CD14-positive monocyte (primary cell): ENCODE results near the gene CNTRL. TPM values are rescaled to one million over a fixed set of nuclear protein-coding genes. Genes with fewer than 3 reads are reported as not detected.

ENCODE experiments used
- DNase-seq, 3 donors: peaks; one replicate each; pipeline ENCODE4 v3.0.0-alpha.2; 2011 to 2022
- H2AFZ ChIP-seq: 2 replicates; pipeline ENCODE4 v1.6.0; 2012; ENCODE audit warnings: mild to moderate bottlenecking, low read depth, low read length, inconsistent platforms; ENCODE audit not compliant: insufficient read depth, poor library complexity, severe bottlenecking
- H3K27ac ChIP-seq, 2 donors: 1 replicate in 1 of 2; 2 replicates in 1 of 2; pipeline ENCODE4 v1.5.1; 2012 to 2013; ENCODE audit warnings: low read length in 2 of 2, control low read depth in 1 of 2, inconsistent platforms in 1 of 2, low read depth in 1 of 2, mild to moderate bottlenecking in 1 of 2
- H3K27me3 ChIP-seq, 2 donors: one replicate each; pipeline versions ENCODE4 v1.6.0 to v1.6.1; 2011 to 2013; ENCODE audit warnings: low read length in 2 of 2; ENCODE audit not compliant: control insufficient read depth in 2 of 2, insufficient read depth in 2 of 2
- H3K36me3 ChIP-seq, 2 donors: replicated peaks in 1 of 2; 1 replicate in 1 of 2; 2 replicates in 1 of 2; pipeline versions ENCODE4 v1.5.1 to v1.6.1; 2012 to 2013; ENCODE audit warnings: low read length in 2 of 2, control low read depth in 1 of 2, inconsistent platforms in 1 of 2, mild to moderate bottlenecking in 1 of 2; ENCODE audit not compliant: insufficient read depth in 2 of 2, control insufficient read depth in 1 of 2
- H3K4me1 ChIP-seq, 2 donors: 1 replicate in 1 of 2; 2 replicates in 1 of 2; pipeline versions ENCODE4 v1.5.1 to v1.6.1; 2012 to 2013; ENCODE audit warnings: low read length in 2 of 2, control low read depth in 1 of 2, inconsistent platforms in 1 of 2, mild to moderate bottlenecking in 1 of 2, moderate library complexity in 1 of 2; ENCODE audit not compliant: insufficient read depth in 2 of 2, control insufficient read depth in 1 of 2
- H3K4me2 ChIP-seq: replicated peaks from 2 replicates; pipeline ENCODE3; 2012; ENCODE audit warnings: low read length, moderate library complexity, mild to moderate bottlenecking; ENCODE audit not compliant: poor library complexity, severe bottlenecking; ENCODE audit errors: extremely low read depth
- H3K4me3 ChIP-seq, 3 experiments: fragments of 200-600 bp in 1 of 3; sonication (generic) in 1 of 3; replicated peaks in 1 of 3; 1 replicate in 2 of 3; 2 replicates in 1 of 3; pipeline ENCODE4 v1.5.1; 2011 to 2013; ENCODE audit warnings: low read length in 3 of 3, mild to moderate bottlenecking in 3 of 3, control low read depth in 2 of 3, low read depth in 2 of 3, inconsistent platforms in 1 of 3, moderate library complexity in 1 of 3
- H3K79me2 ChIP-seq: 2 replicates; pipeline ENCODE4 v1.6.0; 2012; ENCODE audit warnings: mild to moderate bottlenecking, control low read depth, inconsistent platforms, low read length, moderate library complexity; ENCODE audit not compliant: insufficient read depth
- H3K9ac ChIP-seq: 2 replicates; pipeline ENCODE4 v1.6.0; 2017; ENCODE audit warnings: low read length, mild to moderate bottlenecking; ENCODE audit not compliant: insufficient read depth, poor library complexity, severe bottlenecking
- H3K9me3 ChIP-seq, 2 donors: replicated peaks in 1 of 2; 1 replicate in 1 of 2; 2 replicates in 1 of 2; pipeline versions ENCODE4 v1.5.1 to v1.6.1; 2012 to 2013; ENCODE audit warnings: low read length in 2 of 2, control low read depth in 1 of 2; ENCODE audit not compliant: control insufficient read depth in 1 of 2, insufficient read depth in 1 of 2
- H4K20me1 ChIP-seq: 2 replicates; pipeline ENCODE4 v1.6.0; 2012; ENCODE audit warnings: mild to moderate bottlenecking, low read length, control low read depth, moderate library complexity; ENCODE audit not compliant: insufficient read depth
- H3K27ac Mint-ChIP-seq, 7 donors: one replicate each; pipeline ENCODE4 v1.8.0; 2020; ENCODE audit warnings: mild to moderate bottlenecking in 7 of 7, mixed read lengths in 7 of 7, moderate library complexity in 6 of 7, inconsistent platforms in 2 of 7
- H3K27me3 Mint-ChIP-seq, 3 donors: one replicate each; pipeline ENCODE4 v1.8.0; 2021 to 2022; ENCODE audit warnings: low read depth in 3 of 3, mild to moderate bottlenecking in 3 of 3, mixed read lengths in 3 of 3, moderate library complexity in 3 of 3, inconsistent platforms in 1 of 3
- H3K36me3 Mint-ChIP-seq, 2 donors: one replicate each; pipeline ENCODE4 v1.8.0; 2020; ENCODE audit warnings: mixed read lengths in 2 of 2, inconsistent platforms in 1 of 2, mild to moderate bottlenecking in 1 of 2
- H3K4me1 Mint-ChIP-seq: one replicate; pipeline ENCODE4 v1.8.0; 2020; ENCODE audit warnings: mild to moderate bottlenecking, mixed read lengths
- H3K4me3 Mint-ChIP-seq, 2 donors: one replicate each; pipeline ENCODE4 v1.8.0; 2020; ENCODE audit warnings: mild to moderate bottlenecking in 2 of 2, mixed read lengths in 2 of 2, moderate library complexity in 1 of 2
- H3K9me3 Mint-ChIP-seq, 7 donors: one replicate each; pipeline ENCODE4 v1.8.0; 2020 to 2022; ENCODE audit warnings: mixed read lengths in 7 of 7, mild to moderate bottlenecking in 6 of 7, moderate library complexity in 6 of 7, inconsistent platforms in 2 of 7
- WGBS: methylation state at CpG from one replicate; pipeline ENCODE4 v1.1.5; 2013; ENCODE audit warnings: missing lambda C conversion rate; ENCODE audit not compliant: insufficient coverage; 5-methylcytosine and 5-hydroxymethylcytosine counted together
- intact Hi-C, 2 donors: fragments of 100-400 bp; cut with micrococcal nuclease; formaldehyde crosslinking; loops; one replicate each; pipeline versions ENCODE4 v1.15.0 to v1.15.1; 2023
- polyA plus RNA-seq, 3 donors: library from polyadenylated mRNA; depleted of rRNA in 1 of 3; unstranded in 2 of 3; stranded (reverse) in 1 of 3; fragments of 300-500 nt in 2 of 3; fragments of >200 nt in 1 of 3; fragmentation: Illumina TruSeq in 2 of 3; gene quantifications; 1 replicate in 2 of 3; 2 replicates in 1 of 3; pipeline ENCODE4 v1.2.3, GENCODE V29; 2012 to 2021
- TF ChIP-seq, protein P1 (sequence below): fragments of 200-600 bp; IDR thresholded peaks from one replicate; pipeline ENCODE4 v1.8.0; 2022; ENCODE audit warnings: antibody characterized with exemption, mild to moderate bottlenecking

Gene CNTRL
- polyA plus RNA-seq, 3 donors = 3.9 to 26.8 (median 4.8) TPM

DNA sequence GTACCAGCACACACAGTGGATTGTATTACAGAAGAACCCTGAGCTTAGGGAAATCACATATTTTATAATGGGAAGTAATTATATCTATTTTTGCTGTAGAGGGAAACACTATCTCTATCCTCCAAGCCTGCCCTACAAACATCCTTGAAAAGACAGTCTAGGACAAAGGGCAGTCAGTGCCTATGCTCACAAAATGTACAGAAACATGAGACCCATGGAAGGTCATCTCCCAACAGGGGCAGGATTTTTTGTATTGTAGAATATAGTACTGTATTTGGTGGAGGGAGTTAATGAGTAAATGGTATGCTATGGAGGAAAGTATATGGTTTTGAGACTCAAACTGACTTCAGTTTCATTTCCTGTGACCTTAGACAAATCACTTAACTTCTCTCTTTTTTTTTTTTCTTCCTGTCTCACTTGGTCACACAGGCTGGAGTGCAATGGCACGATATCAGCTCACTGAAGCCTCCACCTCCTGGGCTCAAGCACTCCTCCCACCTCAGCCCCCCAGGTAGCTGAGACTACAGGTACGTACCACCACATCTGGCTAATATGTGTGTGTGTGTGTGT lies 132.7 kb downstream of the CNTRL start:
- intact Hi-C loops = loop anchor here in 1 of 2 donors (5.0 kb wide), 3 partner anchors 45 to 195 kb away; no protein-coding TSS in a partner anchor
- peak overlapping the region; percentile 56 for H3K4me2 ChIP-seq

DNA sequence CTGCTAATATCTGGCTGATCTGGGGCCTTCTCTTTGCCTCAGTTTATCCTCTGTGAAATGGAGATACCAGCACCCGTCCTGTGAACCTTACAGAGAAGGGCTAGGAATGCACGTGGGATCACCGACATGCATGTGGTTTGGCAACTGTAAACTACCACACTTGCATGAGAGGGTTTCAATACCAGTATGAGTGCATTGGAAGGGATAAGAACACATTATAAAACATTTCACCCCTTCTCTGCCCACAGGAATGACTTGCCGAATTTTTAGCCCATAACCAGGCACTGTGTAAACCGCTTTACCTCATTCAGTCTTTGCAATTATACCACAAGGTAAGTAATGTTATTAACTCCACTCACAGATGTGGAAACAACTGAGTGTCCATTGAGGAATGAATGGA lies 135.8 kb downstream of the CNTRL start:
- H3K9me3 ChIP-seq = no peaks in the 10 kb centered on the region
- peaks cover 36 to 38% of the 10 kb centered on the region in 2 donors for H3K4me1 ChIP-seq
- TF ChIP-seq, protein P1, sequence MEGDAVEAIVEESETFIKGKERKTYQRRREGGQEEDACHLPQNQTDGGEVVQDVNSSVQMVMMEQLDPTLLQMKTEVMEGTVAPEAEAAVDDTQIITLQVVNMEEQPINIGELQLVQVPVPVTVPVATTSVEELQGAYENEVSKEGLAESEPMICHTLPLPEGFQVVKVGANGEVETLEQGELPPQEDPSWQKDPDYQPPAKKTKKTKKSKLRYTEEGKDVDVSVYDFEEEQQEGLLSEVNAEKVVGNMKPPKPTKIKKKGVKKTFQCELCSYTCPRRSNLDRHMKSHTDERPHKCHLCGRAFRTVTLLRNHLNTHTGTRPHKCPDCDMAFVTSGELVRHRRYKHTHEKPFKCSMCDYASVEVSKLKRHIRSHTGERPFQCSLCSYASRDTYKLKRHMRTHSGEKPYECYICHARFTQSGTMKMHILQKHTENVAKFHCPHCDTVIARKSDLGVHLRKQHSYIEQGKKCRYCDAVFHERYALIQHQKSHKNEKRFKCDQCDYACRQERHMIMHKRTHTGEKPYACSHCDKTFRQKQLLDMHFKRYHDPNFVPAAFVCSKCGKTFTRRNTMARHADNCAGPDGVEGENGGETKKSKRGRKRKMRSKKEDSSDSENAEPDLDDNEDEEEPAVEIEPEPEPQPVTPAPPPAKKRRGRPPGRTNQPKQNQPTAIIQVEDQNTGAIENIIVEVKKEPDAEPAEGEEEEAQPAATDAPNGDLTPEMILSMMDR = no peak
- H3K36me3 ChIP-seq = peaks cover 0 to 4% of the 10 kb centered on the region in 2 donors
- intact Hi-C loops = loop anchor here (5.0 to 10.0 kb wide), 3 partner anchors 54 to 192 kb away; partner anchors contain the start of gene GSN (in 1 of the 2)
- no peak overlapping the region for H3K4me3 ChIP-seq
- no peak overlapping the region for H2AFZ ChIP-seq
- no CpG with 5 or more reads among the region's 5 CpGs for WGBS
- DNase-seq = no peak
- no peak overlapping the region for H3K4me2 ChIP-seq
- Mint-ChIP-seq H3K27me3 (peaks cover 0 to 2% (median 1%) of the 10 kb centered on the region in 3 donors), H3K9me3 (peaks cover 0 to 5% (median 2%) of the 10 kb centered on the region in 7 donors), H3K36me3 (peaks cover 3 to 9% of the 10 kb centered on the region in 2 donors), H3K27ac (no peak overlapping the region), H3K4me1 (peaks cover 35% of the 10 kb centered on the region), H3K4me3 (no peak overlapping the region)
- H3K9ac ChIP-seq = no peak overlapping the region
- no peak overlapping the region for H3K27ac ChIP-seq
- H3K27me3 ChIP-seq = no peaks in the 10 kb centered on the region
- H4K20me1 ChIP-seq = no peaks in the 10 kb centered on the region
- no peaks in the 10 kb centered on the region for H3K79me2 ChIP-seq

More for the DNA sequence above, 132.7 kb downstream of the CNTRL start:
- H3K36me3 Mint-ChIP-seq = peaks cover 3 to 9% of the 10 kb centered on the region in 2 donors
- H3K4me1 Mint-ChIP-seq = peaks cover 35% of the 10 kb centered on the region
- TF ChIP-seq, protein P1 = no peak
- no peaks in the 10 kb centered on the region for H3K9me3 ChIP-seq
- peak overlapping the region; percentile 10 for H3K9ac ChIP-seq
- peak overlapping the region; percentile 80 to 93 (median 86) for H3K27ac Mint-ChIP-seq
- H4K20me1 ChIP-seq = no peaks in the 10 kb centered on the region
- WGBS = no CpG with 5 or more reads among the region's 2 CpGs
- H3K4me1 ChIP-seq = peaks cover 30 to 32% of the 10 kb centered on the region in 2 donors
- peaks cover 0 to 4% of the 10 kb centered on the region in 2 donors for H3K36me3 ChIP-seq
- H2AFZ ChIP-seq = peak overlapping the region; percentile 41
- no peaks in the 10 kb centered on the region for H3K79me2 ChIP-seq
- H3K27ac ChIP-seq = peak overlapping the region; percentile 57 to 81
- H3K4me3 Mint-ChIP-seq = peak overlapping the region in 1 of 2 donors; percentile 63
- H3K27me3 Mint-ChIP-seq = peaks cover 0 to 2% (median 1%) of the 10 kb centered on the region in 3 donors
- peak overlapping the region in 1 of 3 experiments; percentile 48 for H3K4me3 ChIP-seq
- DNase-seq = peak; percentile 48 to 73 (median 71)
- no peaks in the 10 kb centered on the region for H3K27me3 ChIP-seq
- H3K9me3 Mint-ChIP-seq = peaks cover 0 to 2% (median 0%) of the 10 kb centered on the region in 7 donors
